ENCODE results near the gene NKX2-3. TPM values are rescaled to one million over a fixed set of nuclear protein-coding genes. Genes with fewer than 3 reads are reported as not detected.

NKX2-3 gene
- total RNA-seq, 2 experiments from 2014 or later: not detected

- TF ChIP-seq CTCF (IDR thresholded peaks at IDR 0.05): no peak
- intact Hi-C loops (cut with DNase I, micrococcal nuclease): no loop called here
- ATAC-seq (ENCODE audit: poor library complexity) (no peak), DNase-seq (no peak)
- no peak overlapping the region for H3K27ac ChIP-seq (ENCODE audit: low read depth in 1 of 2, low read length in 2 of 2)
- ChIA-PET CTCF (no interaction called here), POLR2A (no interaction called here)
- H3K27me3 ChIP-seq (ENCODE audit: control insufficient read depth in 1 of 2, insufficient read depth in 2 of 2, low read length in 2 of 2): peaks cover 0 to 6% of the 10 kb centered on the region in 2 experiments
- H3K27ac Mint-ChIP-seq: no peak overlapping the region
- no peaks in the 10 kb centered on the region for H3K36me3 ChIP-seq (ENCODE audit: insufficient read depth, low read length)
- no peaks in the 10 kb centered on the region for H3K36me3 Mint-ChIP-seq (ENCODE audit: low read depth)
- no peaks in the 10 kb centered on the region for H3K9me3 ChIP-seq (ENCODE audit: control insufficient read depth in 1 of 2, insufficient read depth in 1 of 2, low read length in 2 of 2)
- no peaks in the 10 kb centered on the region for H3K9me3 Mint-ChIP-seq
- H3K4me1 ChIP-seq (ENCODE audit: insufficient read depth, low read length): no peaks in the 10 kb centered on the region
- no peaks in the 10 kb centered on the region for H3K4me1 Mint-ChIP-seq (ENCODE audit: low read depth)
- H3K4me3 ChIP-seq (ENCODE audit: low read length): no peak overlapping the region
- no peak overlapping the region for H3K4me3 Mint-ChIP-seq
- peaks cover 71% of the 10 kb centered on the region for H3K27me3 Mint-ChIP-seq
These were observed 25.5 kb upstream of the NKX2-3 start for GRCh38 chr10:99507265-99507664.

GRCh38 chr10:99513061-99513460 is 19.7 kb upstream of the NKX2-3 start:
- ChIA-PET CTCF (no interaction called here), POLR2A (no interaction called here)
- H3K27me3 ChIP-seq (ENCODE audit: control insufficient read depth in 1 of 2, insufficient read depth in 2 of 2, low read length in 2 of 2): peaks cover 0 to 10% of the 10 kb centered on the region in 2 experiments
- Mint-ChIP-seq H3K36me3 (ENCODE audit: low read depth) (no peaks in the 10 kb centered on the region), H3K4me3 (no peak overlapping the region), H3K9me3 (no peaks in the 10 kb centered on the region), H3K27ac (no peak overlapping the region), H3K4me1 (ENCODE audit: low read depth) (no peaks in the 10 kb centered on the region), H3K27me3 (peaks cover 84% of the 10 kb centered on the region)
- H3K9me3 ChIP-seq (ENCODE audit: control insufficient read depth in 1 of 2, insufficient read depth in 1 of 2, low read length in 2 of 2): no peaks in the 10 kb centered on the region
- H3K4me1 ChIP-seq (ENCODE audit: insufficient read depth, low read length): no peaks in the 10 kb centered on the region
- no peak overlapping the region for H3K4me3 ChIP-seq (ENCODE audit: low read length)
- H3K27ac ChIP-seq (ENCODE audit: low read depth in 1 of 2, low read length in 2 of 2): no peak overlapping the region
- no peak for DNase-seq
- TF ChIP-seq CTCF (IDR thresholded peaks at IDR 0.05): no peak
- intact Hi-C loops (cut with DNase I, micrococcal nuclease): no loop called here
- no peaks in the 10 kb centered on the region for H3K36me3 ChIP-seq (ENCODE audit: insufficient read depth, low read length)
- ATAC-seq (ENCODE audit: poor library complexity): no peak

GRCh38 chr10:99519690-99520039 is 13.1 kb upstream of the NKX2-3 start:
- Mint-ChIP-seq H3K4me1 (ENCODE audit: low read depth) (no peaks in the 10 kb centered on the region), H3K9me3 (no peaks in the 10 kb centered on the region), H3K4me3 (no peak overlapping the region), H3K27me3 (peaks cover 83% of the 10 kb centered on the region), H3K27ac (no peak overlapping the region), H3K36me3 (ENCODE audit: low read depth) (no peaks in the 10 kb centered on the region)
- peaks cover 0 to 20% of the 10 kb centered on the region in 2 experiments for H3K9me3 ChIP-seq (ENCODE audit: control insufficient read depth in 1 of 2, insufficient read depth in 1 of 2, low read length in 2 of 2)
- no peak for TF ChIP-seq CTCF (IDR thresholded peaks at IDR 0.05)
- ChIA-PET POLR2A (no interaction called here), CTCF (no interaction called here)
- intact Hi-C loops (cut with DNase I, micrococcal nuclease): no loop called here
- no peak for ATAC-seq (ENCODE audit: poor library complexity)
- H3K4me1 ChIP-seq (ENCODE audit: insufficient read depth, low read length): no peaks in the 10 kb centered on the region
- no peak overlapping the region for H3K27ac ChIP-seq (ENCODE audit: low read depth in 1 of 2, low read length in 2 of 2)
- H3K27me3 ChIP-seq (ENCODE audit: control insufficient read depth in 1 of 2, insufficient read depth in 2 of 2, low read length in 2 of 2): peaks cover 35 to 52% of the 10 kb centered on the region in 2 experiments
- H3K4me3 ChIP-seq (ENCODE audit: low read length): no peak overlapping the region
- no peak for DNase-seq
- H3K36me3 ChIP-seq (ENCODE audit: insufficient read depth, low read length): no peaks in the 10 kb centered on the region

All from CD4-positive, alpha-beta T cell (primary cell).